NCI-H446 treated with DMSO at 0.1 percent for 48 hours (cell line): ENCODE data around the gene ZNF672.
"Not testable (repeated sequence)": the region's sequence is repeated elsewhere in the genome, so short reads cannot be mapped to it uniquely, and the experiment has no call there.

Experiments
- DNase-seq: peaks from one replicate; lab custom pipeline; 2025; lab: John Stamatoyannopoulos, UW

The ZNF672 gene

DNA sequence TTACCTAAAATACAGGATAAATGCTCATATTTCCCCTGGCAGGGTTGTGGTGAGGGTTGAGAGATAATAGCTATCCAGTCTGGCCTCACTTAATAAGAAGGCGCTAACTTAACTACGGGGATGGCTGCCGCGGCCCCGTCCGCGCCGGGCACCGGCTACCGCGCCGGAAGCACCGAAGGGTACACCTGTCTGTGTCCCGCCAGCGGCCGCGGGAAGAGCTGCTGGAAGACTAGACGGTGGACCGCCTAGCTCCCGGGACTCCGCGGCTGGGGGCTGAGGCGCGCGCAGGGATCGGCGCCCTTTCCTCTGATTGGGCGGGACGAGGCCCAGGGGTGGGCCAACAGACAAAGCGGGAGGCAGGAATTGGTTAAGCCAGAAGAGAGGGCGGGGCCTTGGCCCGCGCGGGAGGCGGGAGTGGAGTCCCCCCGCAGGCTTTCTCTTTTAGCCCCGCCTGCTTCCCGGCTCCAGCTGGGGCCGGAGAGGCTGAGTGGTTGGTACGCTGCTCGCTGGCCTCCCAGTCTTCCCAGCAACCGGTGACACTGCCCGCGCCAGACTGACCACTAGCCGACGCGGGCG, at the start of gene ZNF672:
TSS of gene ZNF672 (plus strand) at position 444 of the 576 bp plus-strand sequence. CDS start 9,051 bp downstream, outside the sequence.
- DNase-seq, result peak; percentile 95

- DNase-seq, result no peak
Observed at GRCh38 chr1:248788327-248788726, 49.7 kb upstream of the ZNF672 start.

GRCh38 chr1:248789337-248789736, 48.7 kb upstream of the ZNF672 start:
- DNase-seq, result not testable (repeated sequence)

DNA sequence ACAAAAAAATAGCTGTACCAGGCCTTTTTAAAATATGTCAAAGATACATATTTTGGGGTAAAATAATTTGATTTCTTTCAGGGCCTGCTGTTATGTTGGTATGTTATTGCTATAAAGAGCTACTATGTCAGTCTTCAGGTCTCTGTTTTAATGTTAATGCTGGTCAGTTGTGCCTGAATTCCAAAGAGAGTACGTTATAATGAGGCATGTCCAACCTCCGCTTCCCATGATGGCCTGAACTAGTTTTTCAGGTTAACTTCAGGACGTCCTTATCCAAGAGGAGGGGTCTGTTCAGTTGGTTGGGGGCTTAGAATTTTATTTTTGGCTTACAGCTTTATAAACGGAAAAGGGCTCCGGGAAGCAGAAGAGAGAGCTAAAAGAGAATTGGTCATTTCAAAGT, 47.6 kb upstream of the ZNF672 start:
- no peak for DNase-seq

- DNase-seq, result no peak
Observed at GRCh38 chr1:248791010-248791409, 47.0 kb upstream of the ZNF672 start.

DNA sequence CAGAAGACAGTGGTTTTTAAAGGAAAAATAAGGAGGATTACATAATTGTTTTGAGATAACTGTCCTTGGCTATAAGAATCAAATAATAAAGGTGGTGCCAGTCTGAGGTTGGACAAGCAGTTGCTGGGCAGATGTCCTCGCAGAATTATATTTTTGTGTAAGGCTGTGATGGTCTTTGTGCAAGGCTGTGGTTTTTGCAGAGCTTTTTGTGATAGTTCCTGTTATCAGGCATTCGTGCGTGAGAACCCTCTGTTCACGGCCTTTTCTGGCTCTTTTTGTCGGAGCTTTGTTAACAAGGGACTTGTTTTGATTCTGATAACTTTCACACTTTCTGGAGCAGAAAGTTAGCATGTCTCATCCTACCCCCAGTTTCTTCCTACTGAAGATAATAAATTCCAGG, 45.7 kb upstream of the ZNF672 start:
- no peak for DNase-seq

- DNase-seq, result no peak
Observed at GRCh38 chr1:248793592-248793991, 44.4 kb upstream of the ZNF672 start.

DNA sequence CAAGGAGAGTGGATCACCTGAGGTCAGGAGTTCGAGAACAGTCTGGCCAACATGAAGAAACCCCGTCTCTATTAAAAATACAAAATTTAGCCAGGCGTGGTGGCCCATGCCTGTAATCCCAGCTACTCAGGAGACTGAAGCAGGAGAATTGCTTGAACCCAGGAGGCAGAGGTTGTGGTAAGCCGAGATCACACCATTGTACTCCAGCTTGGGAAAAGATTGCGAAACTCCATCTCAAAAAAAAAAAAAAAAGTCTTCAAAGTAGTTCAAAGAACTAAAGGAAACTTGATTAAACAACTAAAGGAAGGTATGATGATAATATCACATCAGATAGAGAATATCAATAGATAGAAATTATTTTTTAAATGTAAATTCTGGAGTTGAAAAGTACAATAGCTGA, 43.4 kb upstream of the ZNF672 start:
- DNase-seq, result not testable (repeated sequence)

GRCh38 chr1:248798791-248799190, 39.2 kb upstream of the ZNF672 start:
- no peak for DNase-seq

- DNase-seq, result no peak
Observed at GRCh38 chr1:248800459-248800858, 37.6 kb upstream of the ZNF672 start.

DNA sequence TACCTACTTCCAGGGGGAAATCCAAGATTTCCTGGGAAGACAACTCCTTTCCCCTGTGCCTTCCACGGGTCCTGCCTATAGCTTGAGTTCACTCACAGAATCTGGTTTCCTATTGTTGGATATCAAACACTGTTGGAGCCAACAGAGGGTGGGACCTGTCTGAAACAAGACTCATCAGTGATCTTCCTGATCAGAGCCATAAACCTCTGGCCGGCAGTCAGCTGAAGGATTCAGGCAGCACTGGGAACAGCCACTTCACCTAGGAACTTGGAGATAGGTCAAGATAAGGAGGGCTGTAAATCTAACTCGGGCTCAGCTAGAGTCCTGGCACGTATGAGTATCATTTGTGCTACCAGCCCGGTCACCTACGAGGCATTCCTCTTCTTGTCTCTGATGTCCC, 35.6 kb upstream of the ZNF672 start:
- no peak for DNase-seq

- not testable (repeated sequence) for DNase-seq
Observed at GRCh38 chr1:248803501-248803900, 34.5 kb upstream of the ZNF672 start.

- no peak for DNase-seq
Observed at GRCh38 chr1:248804771-248805681, 33.0 kb upstream of the ZNF672 start.

DNA sequence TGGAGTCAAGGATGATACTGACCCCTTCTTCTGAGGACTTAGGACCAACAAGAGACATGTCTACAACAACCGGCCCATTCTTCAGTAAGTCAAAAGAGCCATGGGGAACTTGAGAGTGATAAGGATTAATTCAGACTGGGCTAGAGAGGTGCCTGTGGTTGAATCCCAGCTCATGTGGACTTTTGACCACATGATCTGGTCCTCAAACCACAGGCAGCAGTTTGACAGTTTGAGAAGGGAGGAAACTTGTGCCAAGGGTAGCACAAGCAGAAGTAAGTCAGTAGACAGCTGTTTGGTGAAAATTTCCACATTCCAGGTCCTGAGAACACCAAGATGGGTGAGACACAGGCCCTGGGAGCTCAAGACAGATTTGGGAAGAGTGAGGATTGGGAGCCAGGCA, 32.1 kb upstream of the ZNF672 start:
- no peak for DNase-seq

- peak; percentile 4 for DNase-seq
Observed at GRCh38 chr1:248807067-248807737, 30.8 kb upstream of the ZNF672 start.

GRCh38 chr1:248808876-248809275, 29.1 kb upstream of the ZNF672 start:
- no peak for DNase-seq

- DNase-seq, result no peak
Observed at GRCh38 chr1:248810000-248810726, 27.9 kb upstream of the ZNF672 start.

- DNase-seq, result no peak
Observed at GRCh38 chr1:248810727-248811513, 27.1 kb upstream of the ZNF672 start.

GRCh38 chr1:248811514-248812490, 26.2 kb upstream of the ZNF672 start:
- no peak for DNase-seq
